ENCODE results near the gene NCKAP5. TPM values are rescaled to one million over a fixed set of nuclear protein-coding genes. Genes with fewer than 3 reads are reported as not detected.
"Not testable (repeated sequence)": the region's sequence is repeated elsewhere in the genome, so short reads cannot be mapped to it uniquely, and the experiment has no call there.

Gene NCKAP5
- polyA plus RNA-seq, 4 donors: 3.1 to 8.4 (median 7.2) TPM

DNA sequence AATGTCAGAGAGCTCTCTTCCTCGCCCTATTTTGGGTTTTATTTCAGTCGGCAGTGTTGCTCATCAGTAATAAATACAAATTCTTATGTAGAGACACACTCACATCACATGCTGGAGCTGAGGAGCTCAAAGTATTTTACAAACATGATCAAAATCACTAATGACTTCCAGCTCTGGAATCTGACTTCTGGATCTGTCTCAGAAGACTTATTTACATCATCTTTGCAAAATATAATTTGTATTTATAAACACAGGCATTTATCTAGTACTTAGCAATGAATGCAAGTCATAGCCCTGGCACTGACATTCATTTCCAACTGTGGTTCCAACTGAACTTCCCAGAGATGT lies 327.1 kb downstream of the NCKAP5 start:
- no peak for DNase-seq (ENCODE audit: low read depth in 4 of 4, low spot score in 3 of 4)

DNA sequence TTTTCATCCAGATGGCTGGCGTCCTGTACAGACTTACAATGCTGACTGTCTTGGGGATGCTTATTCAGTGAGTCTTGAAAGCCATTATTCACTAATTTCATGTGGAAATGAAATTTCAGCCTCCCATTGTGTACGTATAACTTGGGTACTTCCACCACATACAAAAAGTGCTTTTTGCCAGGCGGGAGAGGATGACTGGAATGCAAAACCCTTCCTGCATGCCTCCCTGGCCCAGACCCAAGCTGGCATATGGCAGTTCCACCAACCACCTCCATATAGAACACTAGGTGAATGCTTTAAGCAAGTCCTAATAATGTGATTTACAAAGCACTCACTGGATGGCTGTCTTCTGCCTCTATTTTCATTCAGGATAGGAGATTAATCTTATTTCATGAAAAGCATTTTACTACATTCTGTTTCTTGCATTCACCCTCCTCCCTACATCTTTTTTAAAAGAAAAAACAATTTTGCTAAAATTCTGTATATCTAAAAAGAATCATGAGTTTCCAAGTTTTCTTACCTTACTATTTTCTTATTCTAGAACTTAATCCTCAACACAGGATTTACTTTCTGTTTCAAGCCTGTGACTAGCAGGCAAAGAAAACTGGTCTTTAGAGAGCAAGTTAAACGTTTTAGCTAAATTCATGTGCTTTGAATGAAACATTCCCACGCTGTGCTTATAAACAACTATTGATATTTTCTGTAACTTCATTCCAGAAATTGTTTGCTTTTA lies 327.6 kb downstream of the NCKAP5 start:
- no peak for DNase-seq (ENCODE audit: low read depth in 4 of 4, low spot score in 3 of 4)

- no peak for DNase-seq (ENCODE audit: low read depth in 4 of 4, low spot score in 3 of 4)
Measured at GRCh38 chr2:133235968-133236367, 332.3 kb downstream of the NCKAP5 start.

DNA sequence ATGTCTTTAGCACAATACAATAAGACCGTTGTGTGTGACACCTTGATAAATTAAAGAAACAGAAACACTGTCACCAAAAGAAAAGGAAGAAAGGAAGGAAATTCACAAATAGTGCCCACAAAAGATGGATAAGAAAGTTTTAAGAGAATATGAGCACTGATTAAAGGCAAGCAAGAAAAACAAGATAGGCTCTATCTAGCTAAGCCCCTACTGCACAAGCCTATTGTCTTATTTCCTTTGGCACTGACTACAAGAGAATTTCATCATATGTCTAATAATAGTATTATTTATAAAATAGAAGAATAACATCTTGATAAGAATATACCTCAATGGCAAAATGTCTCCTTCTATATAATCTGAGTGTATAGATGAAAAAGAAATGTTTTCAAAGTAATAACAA lies 335.7 kb downstream of the NCKAP5 start:
- no peak for DNase-seq (ENCODE audit: low read depth in 4 of 4, low spot score in 3 of 4)

DNA sequence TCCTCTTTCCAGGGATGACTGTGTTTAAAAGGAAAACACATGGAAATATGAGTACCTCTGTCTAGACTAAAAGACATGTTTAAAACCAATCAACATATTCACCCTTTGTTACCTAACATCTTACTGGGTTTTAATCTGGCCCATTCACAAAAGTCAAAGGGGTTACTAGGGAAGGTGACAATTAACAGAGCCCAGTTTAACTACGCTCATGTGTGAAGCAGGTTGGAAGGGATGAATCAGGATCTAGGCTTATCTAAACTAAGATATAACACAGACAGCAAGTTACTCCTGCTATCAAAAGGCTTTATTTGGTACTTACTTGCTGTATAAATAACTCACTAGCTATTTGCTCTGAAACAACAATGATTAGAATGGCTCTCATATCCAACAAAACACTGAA lies 337.0 kb downstream of the NCKAP5 start:
- DNase-seq (ENCODE audit: low read depth in 4 of 4, low spot score in 3 of 4): no peak

DNA sequence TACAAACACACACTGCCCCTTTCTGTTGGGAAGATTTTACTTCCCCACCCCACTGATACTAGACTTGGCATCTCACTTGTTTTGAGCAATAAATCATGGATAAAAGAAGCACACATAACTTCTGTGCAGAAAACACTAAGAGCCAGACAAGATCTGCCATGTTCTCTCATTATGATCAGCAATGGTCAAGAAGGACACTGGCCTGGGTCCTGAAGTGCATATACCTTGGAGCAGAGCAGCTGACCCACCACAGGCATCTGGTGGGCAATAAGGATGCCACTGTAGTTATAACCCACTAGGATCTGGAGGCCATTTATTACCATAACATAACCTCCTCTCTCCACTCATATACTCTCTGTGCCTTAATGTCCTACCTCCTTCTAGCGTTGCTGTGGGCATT lies 338.3 kb downstream of the NCKAP5 start:
- no peak for DNase-seq (ENCODE audit: low read depth in 4 of 4, low spot score in 3 of 4)

- no peak for DNase-seq (ENCODE audit: low read depth in 4 of 4, low spot score in 3 of 4)
Measured at GRCh38 chr2:133223226-133223625, 345.0 kb downstream of the NCKAP5 start.

DNA sequence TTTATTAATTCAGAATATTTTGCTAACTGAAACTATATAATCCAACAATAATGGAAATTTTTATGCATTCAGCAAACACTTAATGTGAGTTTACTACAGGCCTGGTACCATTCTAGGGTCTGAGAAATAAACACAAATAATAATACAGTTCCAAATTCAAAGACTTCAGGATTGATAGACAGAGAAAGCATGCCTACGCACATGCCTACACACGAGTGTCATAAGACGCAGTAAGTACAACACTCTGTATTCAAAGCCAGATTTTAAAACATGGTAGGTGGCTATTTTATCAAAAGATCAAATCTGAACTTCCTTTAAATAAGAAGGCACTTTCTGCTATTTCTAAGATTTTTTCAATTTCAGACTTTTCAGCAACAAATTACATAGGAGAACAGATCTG lies 346.9 kb downstream of the NCKAP5 start:
- no peak for DNase-seq (ENCODE audit: low read depth in 4 of 4, low spot score in 3 of 4)

- no peak for DNase-seq (ENCODE audit: low read depth in 4 of 4, low spot score in 3 of 4)
Measured at GRCh38 chr2:133218204-133218603, 350.1 kb downstream of the NCKAP5 start.

DNA sequence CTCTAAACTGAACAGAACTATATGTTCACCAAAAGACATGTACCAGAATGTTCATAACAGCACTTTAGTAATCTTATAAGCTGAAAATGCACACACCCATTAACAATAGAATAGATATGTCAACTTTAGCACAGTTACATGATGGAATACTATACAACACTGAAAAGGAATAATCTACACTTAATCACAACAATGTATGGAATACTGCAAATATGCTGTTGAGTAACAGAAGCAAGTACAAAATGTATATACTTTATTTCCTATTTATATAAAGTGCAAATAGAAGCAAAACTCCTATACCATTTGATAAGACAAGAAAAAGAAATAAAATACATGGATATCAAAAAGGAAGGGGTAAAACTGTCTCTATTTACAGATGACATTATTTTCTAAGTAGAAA lies 352.8 kb downstream of the NCKAP5 start:
- DNase-seq (ENCODE audit: low read depth in 4 of 4, low spot score in 3 of 4): no peak

DNA sequence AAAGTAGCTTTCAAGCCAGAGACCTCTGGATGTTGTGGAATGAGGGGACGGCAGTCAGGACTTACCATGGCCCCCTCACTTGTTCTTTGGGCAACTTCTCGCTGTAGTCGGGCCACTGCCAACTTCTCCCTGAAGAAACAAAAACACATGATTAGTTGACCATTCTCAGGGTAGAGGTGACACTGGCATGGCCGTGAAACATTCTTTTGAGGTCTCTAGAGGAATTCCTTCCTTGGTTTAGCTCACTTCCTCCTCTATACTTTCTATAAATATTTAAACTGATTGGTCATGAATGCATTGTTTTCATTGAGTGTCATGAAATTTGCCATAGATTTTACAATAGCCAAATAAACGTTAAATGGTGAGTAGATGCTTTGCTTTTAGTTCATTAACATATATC lies 354.6 kb downstream of the NCKAP5 start:
- no peak for DNase-seq (ENCODE audit: low read depth in 4 of 4, low spot score in 3 of 4)

GRCh38 chr2:133209325-133209724 lies 358.9 kb downstream of the NCKAP5 start:
- DNase-seq (ENCODE audit: low read depth in 4 of 4, low spot score in 3 of 4): no peak

DNA sequence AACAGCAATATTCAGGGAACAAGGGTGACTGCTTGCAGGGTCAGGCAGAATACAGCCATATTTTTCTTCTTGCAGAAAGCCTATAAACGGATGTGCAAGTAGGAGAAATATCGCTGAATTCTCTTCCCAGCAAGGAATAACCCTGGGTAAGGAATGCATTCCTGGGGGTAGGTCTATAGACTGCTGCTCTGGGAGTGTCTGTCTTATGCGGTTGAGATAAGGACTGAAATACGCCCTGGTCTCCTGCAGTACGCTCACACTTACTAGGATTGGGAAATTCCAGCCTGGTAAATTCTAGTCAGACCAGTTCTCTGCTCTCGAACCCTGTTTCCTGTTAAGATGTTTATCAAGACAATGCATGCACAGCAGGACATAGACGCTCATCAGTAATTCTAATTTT lies 361.6 kb downstream of the NCKAP5 start:
- not testable (repeated sequence) for DNase-seq (ENCODE audit: low read depth in 4 of 4, low spot score in 3 of 4)

- no peak for DNase-seq (ENCODE audit: low read depth in 4 of 4, low spot score in 3 of 4)
Measured at GRCh38 chr2:133204421-133204820, 363.8 kb downstream of the NCKAP5 start.

GRCh38 chr2:133200684-133201421 lies 367.4 kb downstream of the NCKAP5 start:
- DNase-seq (ENCODE audit: low read depth in 4 of 4, low spot score in 3 of 4): no peak

DNA sequence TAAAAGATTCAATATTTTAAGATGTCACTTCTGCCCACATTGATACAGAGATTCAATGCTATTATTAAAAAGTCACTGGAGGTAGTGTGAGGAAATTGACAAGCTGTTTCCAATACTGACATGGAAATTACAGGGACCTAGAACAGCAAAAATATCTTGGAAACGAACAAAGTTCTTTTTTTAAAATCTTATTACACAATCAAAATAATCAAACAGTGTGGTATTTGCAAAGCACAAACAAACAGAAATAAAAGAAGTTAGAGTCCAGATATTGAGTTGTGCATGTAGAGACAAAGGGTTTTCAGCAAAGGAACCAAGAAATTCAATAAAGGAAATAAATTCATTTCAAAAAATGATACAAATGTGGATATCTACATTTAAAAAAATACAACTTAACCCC lies 369.6 kb downstream of the NCKAP5 start:
- no peak for DNase-seq (ENCODE audit: low read depth in 4 of 4, low spot score in 3 of 4)

DNA sequence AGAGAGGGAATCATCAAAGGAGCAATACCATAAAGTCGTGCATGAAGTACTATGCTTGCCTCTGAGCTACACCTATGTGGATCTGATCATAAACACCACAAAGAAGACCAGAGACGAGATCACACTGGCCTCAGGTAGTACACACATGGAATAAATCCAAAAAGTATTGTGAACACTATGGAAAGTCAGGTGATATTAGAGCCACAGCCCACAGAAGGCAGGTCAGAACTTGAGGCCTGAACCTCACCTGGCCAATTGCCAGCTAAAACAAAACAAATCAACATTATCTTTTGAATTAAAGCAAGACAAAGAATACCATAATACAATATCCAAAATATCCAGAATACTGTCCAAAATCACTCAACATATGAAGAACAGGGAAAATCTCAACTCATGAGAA lies 371.1 kb downstream of the NCKAP5 start:
- DNase-seq (ENCODE audit: low read depth in 4 of 4, low spot score in 3 of 4): no peak

GRCh38 chr2:133194777-133195335 lies 373.4 kb downstream of the NCKAP5 start:
- no peak for DNase-seq (ENCODE audit: low read depth in 4 of 4, low spot score in 3 of 4)

GRCh38 chr2:133194362-133194655 lies 374.0 kb downstream of the NCKAP5 start:
- no peak for DNase-seq (ENCODE audit: low read depth in 4 of 4, low spot score in 3 of 4)

DNA sequence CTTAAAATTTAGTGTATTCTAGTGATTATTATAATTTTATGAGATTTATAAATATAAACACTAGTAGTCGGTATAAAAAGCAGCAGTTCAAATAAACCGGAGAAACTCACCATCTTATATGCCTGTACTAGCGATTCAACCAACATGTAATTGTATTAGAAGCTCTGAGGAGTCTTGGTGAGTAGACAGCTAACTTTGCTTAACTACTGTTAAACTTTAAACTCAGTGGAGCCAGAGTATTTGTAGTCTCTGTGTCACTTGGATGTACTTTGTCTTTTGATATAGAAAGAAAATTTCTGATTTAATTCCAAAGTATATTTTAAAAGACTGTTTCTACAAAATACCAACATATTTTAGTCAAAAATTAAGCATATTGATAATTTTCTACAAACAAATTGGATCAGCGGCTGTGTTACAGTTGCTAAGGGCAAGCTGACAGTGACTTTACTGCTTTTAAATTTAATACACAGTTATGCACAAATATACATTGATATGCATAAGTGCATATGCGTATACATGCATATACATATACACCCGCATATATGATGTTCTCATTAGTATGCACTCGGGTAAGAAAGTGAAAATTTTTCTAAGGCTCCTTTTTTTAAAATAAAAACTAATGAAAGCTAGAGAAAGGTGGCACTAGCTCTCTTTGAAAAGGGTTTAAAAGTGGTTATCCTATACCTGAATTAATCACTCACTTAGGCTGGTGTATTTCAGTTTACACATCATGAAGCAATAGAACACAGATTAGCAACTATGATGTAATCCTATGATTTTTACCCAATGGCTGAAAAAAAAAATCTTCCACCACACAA lies 374.5 kb downstream of the NCKAP5 start:
- DNase-seq (ENCODE audit: low read depth in 4 of 4, low spot score in 3 of 4): no peak

DNA sequence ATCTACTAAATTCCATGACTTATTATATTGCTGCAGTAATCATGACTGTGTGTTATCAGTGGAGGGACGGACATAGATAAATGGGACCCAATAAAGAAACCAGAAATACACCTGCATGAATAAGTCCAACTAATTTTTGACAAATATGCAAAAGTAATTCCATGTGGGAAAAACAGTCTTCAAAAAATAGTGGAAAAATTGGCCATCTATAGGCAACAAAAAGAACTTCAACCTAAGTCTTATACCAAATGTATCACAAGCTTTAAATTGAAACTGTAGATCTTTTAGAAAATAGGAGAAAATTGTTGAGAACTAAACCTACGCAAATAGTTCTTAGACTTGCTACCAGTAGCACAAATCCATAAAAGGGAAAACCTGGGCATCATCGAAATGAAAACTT lies 376.2 kb downstream of the NCKAP5 start:
- DNase-seq (ENCODE audit: low read depth in 4 of 4, low spot score in 3 of 4): no peak
